ENCODE data around the gene WNK2. TPM values are rescaled to one million over a fixed set of nuclear protein-coding genes. Genes with fewer than 3 reads are reported as not detected.

Gene WNK2
- polyA plus RNA-seq, 2 of the 4 experiments (the other 2 are of a cell fraction), result 2.1 to 6.7 TPM

DNA sequence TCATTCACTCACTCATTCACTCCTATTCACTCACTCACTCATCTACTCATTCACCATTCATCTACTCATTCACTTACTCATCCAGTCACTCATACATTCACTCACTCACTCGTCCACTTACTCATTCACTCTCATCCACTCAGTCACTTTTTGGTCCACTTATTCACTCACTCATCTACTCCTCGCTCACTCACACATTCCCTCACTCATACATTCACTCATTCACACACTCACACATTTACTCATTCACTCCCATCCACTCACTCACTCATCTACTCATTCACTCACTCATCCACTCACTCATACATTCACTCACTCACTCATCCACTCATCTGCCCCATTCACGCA is 27.7 kb downstream of the WNK2 start:
- no peak overlapping the region for H3K4me2 ChIP-seq
- ChIA-PET CTCF (no interaction called here), POLR2A (no interaction called here)
- H3K4me1 ChIP-seq, result no peaks in the 10 kb centered on the region
- no peak overlapping the region for H3K27ac ChIP-seq
- H3K4me3 ChIP-seq, result no peak overlapping the region
- DNase-seq (ENCODE audit: low read depth in 1 of 2, low spot score in 1 of 2) (no peak), ATAC-seq (no peak), FAIRE-seq (no peak)
- TF ChIP-seq HEYL (CRISPR knock-in tag; IDR thresholded peaks at IDR 0.05) (no peak), MAFK (IDR thresholded peaks at IDR 0.05; ENCODE audit: partially characterized antibody) (no peak), CBX8 (IDR thresholded peaks at IDR 0.05) (no peak), BHLHE40 (IDR thresholded peaks at IDR 0.05; ENCODE audit: low read depth, low read length) (no peak), NFE2L2 (conservative IDR thresholded peaks at IDR 0.05; ENCODE audit: low read length) (no peak), MAZ (IDR thresholded peaks at IDR 0.05; ENCODE audit: borderline replicate concordance, low read depth, low read length) (no peak), TP53 (CRISPR knock-in tag; IDR thresholded peaks at IDR 0.05) (no peak), NR3C1 (IDR thresholded peaks at IDR 0.05) (no peak), CHD4 (IDR thresholded peaks at IDR 0.05; ENCODE audit: borderline replicate concordance) (no peak)
- TF ChIP-seq, protein P1, sequence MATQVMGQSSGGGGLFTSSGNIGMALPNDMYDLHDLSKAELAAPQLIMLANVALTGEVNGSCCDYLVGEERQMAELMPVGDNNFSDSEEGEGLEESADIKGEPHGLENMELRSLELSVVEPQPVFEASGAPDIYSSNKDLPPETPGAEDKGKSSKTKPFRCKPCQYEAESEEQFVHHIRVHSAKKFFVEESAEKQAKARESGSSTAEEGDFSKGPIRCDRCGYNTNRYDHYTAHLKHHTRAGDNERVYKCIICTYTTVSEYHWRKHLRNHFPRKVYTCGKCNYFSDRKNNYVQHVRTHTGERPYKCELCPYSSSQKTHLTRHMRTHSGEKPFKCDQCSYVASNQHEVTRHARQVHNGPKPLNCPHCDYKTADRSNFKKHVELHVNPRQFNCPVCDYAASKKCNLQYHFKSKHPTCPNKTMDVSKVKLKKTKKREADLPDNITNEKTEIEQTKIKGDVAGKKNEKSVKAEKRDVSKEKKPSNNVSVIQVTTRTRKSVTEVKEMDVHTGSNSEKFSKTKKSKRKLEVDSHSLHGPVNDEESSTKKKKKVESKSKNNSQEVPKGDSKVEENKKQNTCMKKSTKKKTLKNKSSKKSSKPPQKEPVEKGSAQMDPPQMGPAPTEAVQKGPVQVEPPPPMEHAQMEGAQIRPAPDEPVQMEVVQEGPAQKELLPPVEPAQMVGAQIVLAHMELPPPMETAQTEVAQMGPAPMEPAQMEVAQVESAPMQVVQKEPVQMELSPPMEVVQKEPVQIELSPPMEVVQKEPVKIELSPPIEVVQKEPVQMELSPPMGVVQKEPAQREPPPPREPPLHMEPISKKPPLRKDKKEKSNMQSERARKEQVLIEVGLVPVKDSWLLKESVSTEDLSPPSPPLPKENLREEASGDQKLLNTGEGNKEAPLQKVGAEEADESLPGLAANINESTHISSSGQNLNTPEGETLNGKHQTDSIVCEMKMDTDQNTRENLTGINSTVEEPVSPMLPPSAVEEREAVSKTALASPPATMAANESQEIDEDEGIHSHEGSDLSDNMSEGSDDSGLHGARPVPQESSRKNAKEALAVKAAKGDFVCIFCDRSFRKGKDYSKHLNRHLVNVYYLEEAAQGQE (IDR thresholded peaks at IDR 0.05), result no peak
- TF ChIP-seq, protein P2, sequence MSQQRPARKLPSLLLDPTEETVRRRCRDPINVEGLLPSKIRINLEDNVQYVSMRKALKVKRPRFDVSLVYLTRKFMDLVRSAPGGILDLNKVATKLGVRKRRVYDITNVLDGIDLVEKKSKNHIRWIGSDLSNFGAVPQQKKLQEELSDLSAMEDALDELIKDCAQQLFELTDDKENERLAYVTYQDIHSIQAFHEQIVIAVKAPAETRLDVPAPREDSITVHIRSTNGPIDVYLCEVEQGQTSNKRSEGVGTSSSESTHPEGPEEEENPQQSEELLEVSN (IDR thresholded peaks at IDR 0.05; ENCODE audit: borderline replicate concordance, low read depth), result no peak
- TF ChIP-seq, protein P3, sequence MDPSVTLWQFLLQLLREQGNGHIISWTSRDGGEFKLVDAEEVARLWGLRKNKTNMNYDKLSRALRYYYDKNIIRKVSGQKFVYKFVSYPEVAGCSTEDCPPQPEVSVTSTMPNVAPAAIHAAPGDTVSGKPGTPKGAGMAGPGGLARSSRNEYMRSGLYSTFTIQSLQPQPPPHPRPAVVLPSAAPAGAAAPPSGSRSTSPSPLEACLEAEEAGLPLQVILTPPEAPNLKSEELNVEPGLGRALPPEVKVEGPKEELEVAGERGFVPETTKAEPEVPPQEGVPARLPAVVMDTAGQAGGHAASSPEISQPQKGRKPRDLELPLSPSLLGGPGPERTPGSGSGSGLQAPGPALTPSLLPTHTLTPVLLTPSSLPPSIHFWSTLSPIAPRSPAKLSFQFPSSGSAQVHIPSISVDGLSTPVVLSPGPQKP (IDR thresholded peaks at IDR 0.05; ENCODE audit: low read depth, low read length), result no peak
- TF ChIP-seq, protein P4, sequence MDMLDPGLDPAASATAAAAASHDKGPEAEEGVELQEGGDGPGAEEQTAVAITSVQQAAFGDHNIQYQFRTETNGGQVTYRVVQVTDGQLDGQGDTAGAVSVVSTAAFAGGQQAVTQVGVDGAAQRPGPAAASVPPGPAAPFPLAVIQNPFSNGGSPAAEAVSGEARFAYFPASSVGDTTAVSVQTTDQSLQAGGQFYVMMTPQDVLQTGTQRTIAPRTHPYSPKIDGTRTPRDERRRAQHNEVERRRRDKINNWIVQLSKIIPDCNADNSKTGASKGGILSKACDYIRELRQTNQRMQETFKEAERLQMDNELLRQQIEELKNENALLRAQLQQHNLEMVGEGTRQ (IDR thresholded peaks at IDR 0.05), result no peak
- TF ChIP-seq, protein P5, sequence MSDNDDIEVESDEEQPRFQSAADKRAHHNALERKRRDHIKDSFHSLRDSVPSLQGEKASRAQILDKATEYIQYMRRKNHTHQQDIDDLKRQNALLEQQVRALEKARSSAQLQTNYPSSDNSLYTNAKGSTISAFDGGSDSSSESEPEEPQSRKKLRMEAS (IDR thresholded peaks at IDR 0.05), result no peak
- peaks cover 7% of the 10 kb centered on the region; the same call in 1 of the 3 replicates for H3K9me3 ChIP-seq
- WGBS (ENCODE audit: missing lambda C conversion rate), result 85% methylated on average over 3 of the region's 3 CpGs

DNA sequence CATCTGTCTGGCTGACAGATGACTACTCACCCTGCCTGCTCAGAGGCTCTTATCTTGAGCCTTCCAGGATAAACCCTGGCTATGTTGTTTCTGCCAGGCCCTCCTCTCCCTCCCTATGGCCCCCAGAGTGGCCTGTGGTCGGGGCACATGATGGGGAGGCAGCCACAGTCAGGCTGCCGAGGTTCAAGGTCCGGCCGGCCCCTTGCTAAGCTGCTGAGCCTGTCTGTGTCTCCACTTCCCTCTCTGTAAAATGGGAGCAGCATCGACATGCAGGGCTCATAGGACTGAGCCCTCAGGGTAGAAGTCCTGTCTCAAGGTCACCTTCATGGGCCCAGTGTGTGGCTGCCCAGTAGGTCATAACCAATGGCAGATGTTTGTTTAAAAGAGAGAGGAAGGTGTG is 28.5 kb downstream of the WNK2 start:
- 61% methylated on average over 5 of the region's 5 CpGs for WGBS (ENCODE audit: missing lambda C conversion rate)
- no peak overlapping the region for H3K4me2 ChIP-seq
- H3K27ac ChIP-seq, result no peak overlapping the region
- ChIA-PET POLR2A (no interaction called here), CTCF (interaction anchor here (1.2 kb wide), 1 partner anchor 10 kb away, joined by 3 read pairs; no protein-coding TSS in a partner anchor)
- H3K4me1 ChIP-seq, result no peaks in the 10 kb centered on the region
- DNase-seq (ENCODE audit: low read depth in 1 of 2, low spot score in 1 of 2) (no peak), FAIRE-seq (no peak), ATAC-seq (no peak)
- no peak overlapping the region for H3K4me3 ChIP-seq
- peaks cover 7% of the 10 kb centered on the region; the same call in 1 of the 3 replicates for H3K9me3 ChIP-seq
- TF ChIP-seq BHLHE40 (IDR thresholded peaks at IDR 0.05; ENCODE audit: low read depth, low read length) (no peak), JUN (IDR thresholded peaks at IDR 0.05) (no peak), GATA3 (IDR thresholded peaks at IDR 0.05; ENCODE audit: borderline replicate concordance) (no peak), NFE2L2 (conservative IDR thresholded peaks at IDR 0.05; ENCODE audit: low read length) (no peak), ZNF302 (CRISPR knock-in tag; IDR thresholded peaks at IDR 0.05) (no peak), ZFP36 (IDR thresholded peaks at IDR 0.05; ENCODE audit: borderline replicate concordance, partially characterized antibody) (no peak), CEBPB (IDR thresholded peaks at IDR 0.05) (no peak), NPAS2 (CRISPR knock-in tag; IDR thresholded peaks at IDR 0.05; ENCODE audit: borderline replicate concordance) (no peak), RNF2 (IDR thresholded peaks at IDR 0.05; ENCODE audit: borderline replicate concordance, low read depth) (no peak), RAD21 (conservative IDR thresholded peaks at IDR 0.05 in 1 of 2, IDR thresholded peaks at IDR 0.05 in 1 of 2) (no peak), MYC (IDR thresholded peaks at IDR 0.05; ENCODE audit: borderline replicate concordance, low read length) (no peak), SMC3 (IDR thresholded peaks at IDR 0.05) (no peak), POLR2AphosphoS2 (conservative IDR thresholded peaks at IDR 0.05; ENCODE audit: low read length) (no peak)
- TF ChIP-seq, protein P6, sequence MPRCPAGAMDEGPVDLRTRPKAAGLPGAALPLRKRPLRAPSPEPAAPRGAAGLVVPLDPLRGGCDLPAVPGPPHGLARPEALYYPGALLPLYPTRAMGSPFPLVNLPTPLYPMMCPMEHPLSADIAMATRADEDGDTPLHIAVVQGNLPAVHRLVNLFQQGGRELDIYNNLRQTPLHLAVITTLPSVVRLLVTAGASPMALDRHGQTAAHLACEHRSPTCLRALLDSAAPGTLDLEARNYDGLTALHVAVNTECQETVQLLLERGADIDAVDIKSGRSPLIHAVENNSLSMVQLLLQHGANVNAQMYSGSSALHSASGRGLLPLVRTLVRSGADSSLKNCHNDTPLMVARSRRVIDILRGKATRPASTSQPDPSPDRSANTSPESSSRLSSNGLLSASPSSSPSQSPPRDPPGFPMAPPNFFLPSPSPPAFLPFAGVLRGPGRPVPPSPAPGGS (IDR thresholded peaks at IDR 0.05), result no peak
- TF ChIP-seq, protein P3 (IDR thresholded peaks at IDR 0.05; ENCODE audit: low read depth, low read length), result no peak
